Measurements from ENCODE around the gene PASK. TPM values are rescaled to one million over a fixed set of nuclear protein-coding genes. Genes with fewer than 3 reads are reported as not detected.

PASK gene
- total RNA-seq, 2 experiments from 2014 or later: 26.8 to 84.3 TPM

- Histone ChIP-seq H3K79me2 (ENCODE audit: insufficient read depth, low read depth, low read length) (no peaks in the 10 kb centered on the region), H3K36me3 (ENCODE audit: insufficient read depth, low read length) (peaks cover 23% of the 10 kb centered on the region), H3K4me3 (ENCODE audit: low read depth, low read length, poor library complexity, severe bottlenecking) (no peak overlapping the region), H3K4me2 (ENCODE audit: low read length) (no peak overlapping the region), H3K9me3 (ENCODE audit: low read length) (no peaks in the 10 kb centered on the region), H3K4me1 (ENCODE audit: insufficient read depth, low read length, poor library complexity, severe bottlenecking) (no peaks in the 10 kb centered on the region), H2AFZ (ENCODE audit: low read length) (no peak overlapping the region), H3K9me2 (ENCODE audit: insufficient read depth, low read length) (no peaks in the 10 kb centered on the region), H4K20me1 (ENCODE audit: insufficient read depth, low read length) (no peaks in the 10 kb centered on the region), H3K27ac (ENCODE audit: low read depth, low read length, poor library complexity, severe bottlenecking) (no peak overlapping the region)
- no TSS peak for BruUV-seq (replicated peaks)
- POLR2A ChIA-PET: interaction anchor here (0.6 to 0.7 kb wide), 3 partner anchors 10 to 141 kb away, joined by 3 to 5 read pairs (median 3); no protein-coding TSS in a partner anchor
- DNase-seq (ENCODE audit: low spot score): no peak
- intact Hi-C loops (cut with micrococcal nuclease; ENCODE audit: unreplicated experiment): no loop called here
- CTCF ChIA-PET (ENCODE audit: unreplicated experiment): interaction anchor here (0.5 kb wide), 1 partner anchor 37 kb away, joined by 3 read pairs; no protein-coding TSS in a partner anchor
- no peak for TF ChIP-seq CTCF (conservative IDR thresholded peaks at IDR 0.05; ENCODE audit: low read length)
- TF ChIP-seq EZH2phosphoT487 (IDR thresholded peaks at IDR 0.05; ENCODE audit: borderline replicate concordance, low read depth, low read length): no peak
These were observed 30.6 kb upstream of the PASK start for GRCh38 chr2:241179899-241180298.

GRCh38 chr2:241178961-241179360, 29.7 kb upstream of the PASK start:
- no TSS peak for BruUV-seq (replicated peaks)
- ChIA-PET POLR2A (interaction anchor here (0.6 to 0.7 kb wide), 2 partner anchors 115 to 299 kb away, joined by 4 read pairs; no protein-coding TSS in a partner anchor), CTCF (ENCODE audit: unreplicated experiment) (no interaction called here)

More at GRCh38 chr2:241178961-241179360, 29.7 kb upstream of the PASK start:
- Histone ChIP-seq H3K36me3 (ENCODE audit: insufficient read depth, low read length) (peaks cover 29% of the 10 kb centered on the region), H3K4me3 (ENCODE audit: low read depth, low read length, poor library complexity, severe bottlenecking) (no peak overlapping the region), H4K20me1 (ENCODE audit: insufficient read depth, low read length) (no peaks in the 10 kb centered on the region), H3K9me2 (ENCODE audit: insufficient read depth, low read length) (no peaks in the 10 kb centered on the region), H2AFZ (ENCODE audit: low read length) (no peak overlapping the region), H3K4me2 (ENCODE audit: low read length) (no peak overlapping the region), H3K27ac (ENCODE audit: low read depth, low read length, poor library complexity, severe bottlenecking) (no peak overlapping the region), H3K79me2 (ENCODE audit: insufficient read depth, low read depth, low read length) (no peaks in the 10 kb centered on the region), H3K9me3 (ENCODE audit: low read length) (no peaks in the 10 kb centered on the region), H3K4me1 (ENCODE audit: insufficient read depth, low read length, poor library complexity, severe bottlenecking) (no peaks in the 10 kb centered on the region)
- intact Hi-C loops (cut with micrococcal nuclease; ENCODE audit: unreplicated experiment): no loop called here
- TF ChIP-seq CTCF (conservative IDR thresholded peaks at IDR 0.05; ENCODE audit: low read length): no peak
- TF ChIP-seq EZH2phosphoT487 (IDR thresholded peaks at IDR 0.05; ENCODE audit: borderline replicate concordance, low read depth, low read length): no peak
- no peak for DNase-seq (ENCODE audit: low spot score)
